GM12878 (cell line): Measurements from ENCODE around the gene DCDC2. TPM values are rescaled to one million over a fixed set of nuclear protein-coding genes. Genes with fewer than 3 reads are reported as not detected.

Source experiments
- ATAC-seq: fragments of 200-7000 bp; cut with Tn5 transposase; 3 replicates; pipeline ENCODE4 v1.9.1; 2020; ENCODE audit warnings: mild to moderate bottlenecking, moderate library complexity
- BruUV-seq: library from RNA; stranded (reverse); fragments of 400-500 nt; replicated peaks from 2 replicates; lab custom pipeline; 2021; lab: Mats Ljungman, UMichigan
- CTCF ChIA-PET: fragments of 300-600 bp; sonication (Branson Sonifier 250); formaldehyde crosslinking; extraction: SDS; loops from one replicate; lab custom pipeline; 2021; ENCODE audit warnings: inconsistent platforms; lab: Yijun Ruan, JAX
- POLR2A ChIA-PET: fragments of 350-600 bp; formaldehyde crosslinking; extraction: SDS; loops from one replicate; lab custom pipeline; 2021; ENCODE audit warnings: inconsistent platforms; lab: Charles Lee
- RAD21 ChIA-PET: fragments of 300-600 bp; sonication (Branson Sonifier 250); formaldehyde crosslinking; loops from one replicate; lab custom pipeline; 2023; ENCODE audit warnings: antibody characterized with exemption; ENCODE audit not compliant: unreplicated experiment; lab: Charles Lee
- SMC1A ChIA-PET: fragments of 300-600 bp; sonication (Branson Sonifier 250); formaldehyde crosslinking; loops from one replicate; lab custom pipeline; 2023; ENCODE audit not compliant: unreplicated experiment, uncharacterized antibody; lab: Charles Lee
- DNase-seq: peaks from one replicate; pipeline ENCODE4 v3.0.0-alpha.2; 2011; ENCODE audit warnings: low read depth, low spot score
- FAIRE-seq: peaks from 3 replicates; lab custom pipeline; 2011; peaks lifted over from hg19 to GRCh38; lab: Jason Lieb, UNC
- H2AFZ ChIP-seq: 2 replicates; pipeline ENCODE4 v1.6.0; 2011; ENCODE audit warnings: low read depth, low read length, control low read depth; ENCODE audit not compliant: control insufficient read depth
- H3K27ac ChIP-seq: 2 replicates; pipeline ENCODE4 v1.5.1; 2011; ENCODE audit warnings: control low read depth; ENCODE audit not compliant: control insufficient read depth, insufficient read depth
- H3K27me3 ChIP-seq, 2 experiments: replicated peaks in 1 of 2; 2 replicates each; pipeline versions ENCODE4 v1.6.0 to v1.6.1; 2011; ENCODE audit warnings: low read length in 1 of 2; ENCODE audit not compliant: control insufficient read depth in 2 of 2, insufficient read depth in 2 of 2
- H3K36me3 ChIP-seq, 2 experiments: 2 replicates each; pipeline ENCODE4 v1.5.1; 2011; ENCODE audit warnings: low read length in 1 of 2; ENCODE audit not compliant: control insufficient read depth in 2 of 2, insufficient read depth in 2 of 2
- H3K4me1 ChIP-seq: 2 replicates; pipeline ENCODE4 v1.6.1; 2011; ENCODE audit warnings: mild to moderate bottlenecking, low read length, moderate library complexity, mixed read lengths; ENCODE audit not compliant: control insufficient read depth, insufficient read depth
- H3K4me2 ChIP-seq: 2 replicates; pipeline ENCODE4 v1.6.0; 2011; ENCODE audit warnings: control low read depth; ENCODE audit not compliant: control insufficient read depth, insufficient read depth
- H3K4me3 ChIP-seq: fragments of 200-600 bp; sonication (generic); 2 replicates; pipeline ENCODE4 v1.5.1; 2016
- H3K79me2 ChIP-seq: 2 replicates; pipeline ENCODE4 v1.6.0; 2011; ENCODE audit warnings: low read length; ENCODE audit not compliant: control insufficient read depth, insufficient read depth
- H3K9ac ChIP-seq: 2 replicates; pipeline ENCODE4 v1.8.0; 2011; ENCODE audit warnings: low read length, control low read depth, mixed read lengths; ENCODE audit not compliant: control insufficient read depth, insufficient read depth
- H3K9me3 ChIP-seq: replicated peaks from 3 replicates; pipeline ENCODE4 v1.5.1; 2011; ENCODE audit warnings: mild to moderate bottlenecking, low read length; ENCODE audit not compliant: control insufficient read depth, insufficient read depth
- H4K20me1 ChIP-seq: 2 replicates; pipeline ENCODE4 v1.6.0; 2011; ENCODE audit not compliant: control insufficient read depth, insufficient read depth
- CHD1 ChIP-seq: IDR thresholded peaks from 2 replicates; pipeline ENCODE4 v1.6.1; 2012; ENCODE audit warnings: low read depth, low read length, improper control_type of control experiment
- CHD2 ChIP-seq: IDR thresholded peaks from 2 replicates; pipeline ENCODE4 v1.6.1; 2011; ENCODE audit warnings: low read depth, low read length, improper control_type of control experiment, borderline replicate concordance
- CHD4 ChIP-seq: fragments of 200-600 bp; sonication (generic); IDR thresholded peaks from 2 replicates; pipeline ENCODE4 v1.6.1; 2016; ENCODE audit warnings: mild to moderate bottlenecking
- CTCF ChIP-seq, 3 experiments: IDR thresholded peaks in 2 of 3; conservative IDR thresholded peaks in 1 of 3; 2 replicates each; pipeline ENCODE4 v1.5.1; 2011; ENCODE audit warnings: low read depth in 3 of 3, low read length in 3 of 3, mild to moderate bottlenecking in 3 of 3, control low read depth in 2 of 3, moderate library complexity in 2 of 3, inconsistent platforms in 1 of 3, mixed read lengths in 1 of 3; ENCODE audit not compliant: control insufficient read depth in 2 of 3, insufficient read depth in 1 of 3; ENCODE audit errors: extremely low read depth in 1 of 3
- EGR1 ChIP-seq, 2 experiments: IDR thresholded peaks; 1 replicate in 1 of 2; 2 replicates in 1 of 2; pipeline ENCODE4 v1.6.1; 2011 to 2012; ENCODE audit warnings: low read depth in 2 of 2, low read length in 2 of 2, borderline replicate concordance in 1 of 2, mild to moderate bottlenecking in 1 of 2, moderate library complexity in 1 of 2
- IKZF1 ChIP-seq: fragments of 450-650 bp; conservative IDR thresholded peaks from 2 replicates; pipeline ENCODE4 v1.6.1; 2017; ENCODE audit warnings: antibody characterized with exemption, mild to moderate bottlenecking
- IRF4 ChIP-seq: IDR thresholded peaks from 2 replicates; pipeline ENCODE4 v1.6.1; 2011; ENCODE audit warnings: low read depth, low read length
- LARP7 ChIP-seq: fragments of 450-650 bp; IDR thresholded peaks from 2 replicates; pipeline ENCODE4 v1.6.1; 2017; ENCODE audit warnings: mild to moderate bottlenecking
- MAX ChIP-seq: IDR thresholded peaks from 2 replicates; pipeline ENCODE4 v1.6.1; 2012; ENCODE audit warnings: low read depth, low read length, improper control_type of control experiment
- MTA3 ChIP-seq: IDR thresholded peaks from 2 replicates; pipeline ENCODE4 v1.6.1; 2012; ENCODE audit warnings: low read length, inconsistent platforms, borderline replicate concordance
- MXI1 ChIP-seq: fragments of 150-350 bp; IDR thresholded peaks from 2 replicates; pipeline ENCODE4 v1.6.1; 2011; ENCODE audit warnings: low read depth, mild to moderate bottlenecking, inconsistent platforms, low read length, improper control_type of control experiment
- SMARCA5 ChIP-seq: fragments of 450-650 bp; IDR thresholded peaks from 2 replicates; pipeline ENCODE4 v1.6.1; 2017; ENCODE audit warnings: mild to moderate bottlenecking
- SUPT20H ChIP-seq: IDR thresholded peaks from 2 replicates; pipeline ENCODE4 v1.6.1; 2011; ENCODE audit warnings: low read depth, mild to moderate bottlenecking, low read length, moderate library complexity, borderline replicate concordance; ENCODE audit not compliant: control insufficient read depth
- ZNF24 ChIP-seq: fragments of 450-650 bp; IDR thresholded peaks from 2 replicates; pipeline ENCODE4 v1.6.1; 2017; ENCODE audit warnings: antibody characterized with exemption, mild to moderate bottlenecking
- in situ Hi-C: fragments of 300-500 bp; cut with MboI; formaldehyde crosslinking; loops from 9 replicates; pipeline ENCODE4 v1.14.3; 2018; ENCODE audit warnings: mixed read lengths
- intact Hi-C: fragments of 100-400 bp; cut with micrococcal nuclease; formaldehyde crosslinking; loops from one replicate; pipeline ENCODE4 v1.14.2; 2022; ENCODE audit not compliant: unreplicated experiment
- polyA plus RNA-seq, 11 experiments: library from polyadenylated mRNA; depleted of rRNA in 4 of 11; unstranded in 6 of 11; stranded (reverse) in 5 of 11; fragments of >200 nt; fragmentation: Nextera tagmentation in 4 of 11; fragmentation: Illumina TruSeq in 1 of 11; extraction: Ambion mirVana in 4 of 11; extraction: Trizol in 1 of 11; gene quantifications; 1 replicate in 1 of 11; 2 replicates in 10 of 11; pipeline versions ENCODE4 v1.2.1 to v1.2.3, GENCODE V29; 2011 to 2016; ENCODE audit warnings: inconsistent platforms in 2 of 11, missing spikeins in 2 of 11, low read depth in 1 of 11
- total RNA-seq, 4 experiments: library from RNA; depleted of rRNA in 3 of 4; stranded (reverse); fragments of >200 nt in 3 of 4; fragmentation: Illumina TruSeq in 1 of 4; extraction: Trizol in 1 of 4; gene quantifications; 2 replicates each; pipeline versions ENCODE4 v1.2.1 to v1.2.3, GENCODE V29; 2013 to 2021
- TF ChIP-seq, protein P1 (sequence below): IDR thresholded peaks from 2 replicates; pipeline ENCODE4 v1.6.1; 2012; ENCODE audit warnings: low read length, inconsistent platforms
- TF ChIP-seq, protein P2 (sequence below): IDR thresholded peaks from 2 replicates; pipeline ENCODE4 v1.6.1; 2011; ENCODE audit warnings: low read depth, low read length, improper control_type of control experiment, borderline replicate concordance

Gene DCDC2
- total and polyA plus RNA-seq, 10 of the 15 experiments (the other 5 are each of a cell fraction or from before 2014, with no cell fraction given), result under 0.01 to 0.03 TPM; not detected in 8

DNA sequence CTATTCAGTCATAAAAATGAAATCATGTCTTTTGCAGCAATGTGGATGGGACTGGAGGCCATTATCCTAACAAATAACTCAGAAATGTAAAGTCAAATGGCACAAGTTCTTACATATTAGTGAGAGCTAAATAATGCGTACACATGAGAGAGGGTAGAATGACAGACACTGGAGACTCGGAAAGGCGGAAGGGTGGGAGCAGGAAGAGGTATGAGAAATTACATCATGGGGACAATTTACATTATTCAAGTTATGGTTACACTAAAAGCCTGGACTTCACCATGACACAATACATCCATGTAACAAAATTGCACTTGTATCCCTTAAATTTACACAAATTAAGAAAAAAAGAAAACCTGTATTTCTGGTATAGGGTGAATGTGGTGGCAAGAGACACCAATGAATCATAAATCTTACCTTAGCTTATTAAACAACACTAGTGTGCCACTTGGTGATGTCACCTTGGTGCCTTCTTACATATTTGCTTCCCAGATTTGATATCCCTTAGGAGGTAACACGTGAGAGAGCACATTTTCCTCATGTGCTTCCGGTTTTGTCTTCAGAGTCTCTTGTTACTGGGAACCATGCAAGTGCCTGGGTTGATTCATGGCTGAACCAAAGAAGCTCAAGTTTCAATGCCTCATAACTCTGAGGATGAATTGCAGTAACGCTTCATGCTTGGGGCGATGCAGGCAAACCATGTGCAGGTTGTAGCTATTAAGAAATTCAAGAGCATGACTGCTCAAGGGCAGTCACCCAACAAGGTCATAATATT lies 84.6 kb downstream of the DCDC2 start (continued):
- TF ChIP-seq, protein P1, sequence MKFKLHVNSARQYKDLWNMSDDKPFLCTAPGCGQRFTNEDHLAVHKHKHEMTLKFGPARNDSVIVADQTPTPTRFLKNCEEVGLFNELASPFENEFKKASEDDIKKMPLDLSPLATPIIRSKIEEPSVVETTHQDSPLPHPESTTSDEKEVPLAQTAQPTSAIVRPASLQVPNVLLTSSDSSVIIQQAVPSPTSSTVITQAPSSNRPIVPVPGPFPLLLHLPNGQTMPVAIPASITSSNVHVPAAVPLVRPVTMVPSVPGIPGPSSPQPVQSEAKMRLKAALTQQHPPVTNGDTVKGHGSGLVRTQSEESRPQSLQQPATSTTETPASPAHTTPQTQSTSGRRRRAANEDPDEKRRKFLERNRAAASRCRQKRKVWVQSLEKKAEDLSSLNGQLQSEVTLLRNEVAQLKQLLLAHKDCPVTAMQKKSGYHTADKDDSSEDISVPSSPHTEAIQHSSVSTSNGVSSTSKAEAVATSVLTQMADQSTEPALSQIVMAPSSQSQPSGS, result no peak
- TF ChIP-seq, protein P2, sequence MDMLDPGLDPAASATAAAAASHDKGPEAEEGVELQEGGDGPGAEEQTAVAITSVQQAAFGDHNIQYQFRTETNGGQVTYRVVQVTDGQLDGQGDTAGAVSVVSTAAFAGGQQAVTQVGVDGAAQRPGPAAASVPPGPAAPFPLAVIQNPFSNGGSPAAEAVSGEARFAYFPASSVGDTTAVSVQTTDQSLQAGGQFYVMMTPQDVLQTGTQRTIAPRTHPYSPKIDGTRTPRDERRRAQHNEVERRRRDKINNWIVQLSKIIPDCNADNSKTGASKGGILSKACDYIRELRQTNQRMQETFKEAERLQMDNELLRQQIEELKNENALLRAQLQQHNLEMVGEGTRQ, result no peak
- no peak for TF ChIP-seq IKZF1

GRCh38 chr6:24272553-24272952 lies 85.3 kb downstream of the DCDC2 start:
- Histone ChIP-seq H2AFZ (no peak overlapping the region), H3K36me3 (no peaks in the 10 kb centered on the region), H3K27ac (no peak overlapping the region), H3K4me1 (no peaks in the 10 kb centered on the region), H4K20me1 (no peaks in the 10 kb centered on the region), H3K79me2 (no peaks in the 10 kb centered on the region), H3K27me3 (no peaks in the 10 kb centered on the region), H3K4me2 (no peak overlapping the region), H3K4me3 (no peak overlapping the region), H3K9ac (no peak overlapping the region), H3K9me3 (no peaks in the 10 kb centered on the region)
- DNase-seq, result no peak
- ChIA-PET POLR2A (no interaction called here), CTCF (interaction anchor here (3.1 kb wide), 1 partner anchor 208 kb away, joined by 17 read pairs; no protein-coding TSS in a partner anchor), RAD21 (no interaction called here), SMC1A (interaction anchor here (1.8 kb wide), 1 partner anchor 15 kb away, joined by 4 read pairs; no protein-coding TSS in a partner anchor)
- FAIRE-seq, result no peak
- ATAC-seq, result no peak
- in situ Hi-C loops, result no loop called here
- no TSS peak for BruUV-seq
- intact Hi-C loops, result loop anchor here (5.0 kb wide), 1 partner anchor 65 kb away; no protein-coding TSS in a partner anchor
- TF ChIP-seq MAX (no peak), CHD4 (no peak), CHD1 (no peak), CHD2 (no peak), MXI1 (no peak), EGR1 (IDR thresholded peaks at IDR 0.05; ENCODE audit: borderline replicate concordance in 1 of 2, low read depth in 2 of 2, low read length in 2 of 2) (no peak), SMARCA5 (no peak), CTCF (IDR thresholded peaks at IDR 0.05 in 2 of 3, conservative IDR thresholded peaks at IDR 0.05 in 1 of 3; ENCODE audit: control insufficient read depth in 2 of 3, extremely low read depth in 1 of 3, insufficient read depth in 1 of 3, low read depth in 3 of 3, low read length in 3 of 3) (no peak), SUPT20H (no peak), MTA3 (no peak), ZNF24 (no peak), LARP7 (no peak), IKZF1 (no peak), IRF4 (no peak)
